Trophoblast cell (in vitro differentiated cells and primary cell): ENCODE data around the gene RAI1.

ENCODE experiments used
- DNase-seq, 2 donors: peaks; one replicate each; pipeline ENCODE4 v3.0.0-alpha.2; 2016
- H2AFZ ChIP-seq: 2 replicates; pipeline ENCODE4 v1.6.1; 2013; ENCODE audit warnings: low read length, moderate library complexity, mild to moderate bottlenecking; ENCODE audit not compliant: insufficient read depth, poor library complexity
- H2AK5ac ChIP-seq: 2 replicates; pipeline ENCODE4 v1.6.1; 2013; ENCODE audit warnings: mild to moderate bottlenecking, low read length
- H2BK120ac ChIP-seq: 2 replicates; pipeline ENCODE4 v1.6.1; 2013; ENCODE audit warnings: low read length, mild to moderate bottlenecking, moderate library complexity; ENCODE audit not compliant: insufficient read depth, poor library complexity
- H2BK12ac ChIP-seq: 2 replicates; pipeline ENCODE4 v1.6.1; 2013; ENCODE audit warnings: mild to moderate bottlenecking, low read length, moderate library complexity
- H2BK5ac ChIP-seq: 2 replicates; pipeline ENCODE4 v1.6.1; 2013; ENCODE audit warnings: low read length, low read depth, moderate library complexity, mild to moderate bottlenecking; ENCODE audit not compliant: poor library complexity
- H3K14ac ChIP-seq: 2 replicates; pipeline ENCODE4 v1.6.1; 2013; ENCODE audit warnings: mild to moderate bottlenecking, low read length
- H3K18ac ChIP-seq: 2 replicates; pipeline ENCODE4 v1.6.1; 2013; ENCODE audit warnings: mild to moderate bottlenecking, low read length
- H3K23ac ChIP-seq: 2 replicates; pipeline ENCODE4 v1.6.1; 2013; ENCODE audit warnings: low read length
- H3K27ac ChIP-seq: 2 replicates; pipeline ENCODE4 v1.5.1; 2013; ENCODE audit warnings: low read depth, mild to moderate bottlenecking, inconsistent platforms, low read length, moderate library complexity
- H3K27me3 ChIP-seq: 2 replicates; pipeline ENCODE4 v1.6.1; 2013; ENCODE audit warnings: inconsistent platforms, mild to moderate bottlenecking, low read length, moderate library complexity; ENCODE audit not compliant: insufficient read depth
- H3K36me3 ChIP-seq, 2 experiments: 1 replicate in 1 of 2; 2 replicates in 1 of 2; pipeline ENCODE4 v1.6.1; 2013; ENCODE audit warnings: low read length in 2 of 2, mild to moderate bottlenecking in 2 of 2, moderate library complexity in 1 of 2; ENCODE audit not compliant: insufficient read depth in 2 of 2, control insufficient read depth in 1 of 2
- H3K4ac ChIP-seq: 2 replicates; pipeline ENCODE4 v1.6.1; 2013; ENCODE audit warnings: low read depth, mild to moderate bottlenecking, low read length, moderate library complexity
- H3K4me1 ChIP-seq, 2 experiments: 1 replicate in 1 of 2; 2 replicates in 1 of 2; pipeline ENCODE4 v1.6.1; 2013; ENCODE audit warnings: low read length in 2 of 2, mild to moderate bottlenecking in 2 of 2, moderate library complexity in 1 of 2; ENCODE audit not compliant: insufficient read depth in 2 of 2, control insufficient read depth in 1 of 2
- H3K4me2 ChIP-seq: 2 replicates; pipeline ENCODE4 v1.6.1; 2013; ENCODE audit warnings: inconsistent platforms, mild to moderate bottlenecking, low read length, moderate library complexity
- H3K4me3 ChIP-seq: 2 replicates; pipeline ENCODE4 v1.5.1; 2013; ENCODE audit warnings: mild to moderate bottlenecking, low read depth, low read length, inconsistent platforms
- H3K79me1 ChIP-seq: one replicate; pipeline ENCODE4 v1.6.1; 2013; ENCODE audit warnings: low read length
- H3K79me2 ChIP-seq: 2 replicates; pipeline ENCODE4 v1.6.1; 2013; ENCODE audit warnings: low read length, mild to moderate bottlenecking; ENCODE audit not compliant: control insufficient read depth, insufficient read depth, poor library complexity
- H3K9ac ChIP-seq: 2 replicates; pipeline ENCODE4 v1.6.1; 2013; ENCODE audit warnings: mild to moderate bottlenecking, low read length
- H3K9me3 ChIP-seq: 2 replicates; pipeline ENCODE4 v1.6.1; 2013; ENCODE audit warnings: low read depth, mild to moderate bottlenecking, control low read depth, inconsistent platforms, low read length; ENCODE audit not compliant: insufficient read depth
- H4K12ac ChIP-seq: 2 replicates; pipeline ENCODE4 v1.6.1; 2013; ENCODE audit warnings: low read depth, mild to moderate bottlenecking, low read length, moderate library complexity
- H4K8ac ChIP-seq: 2 replicates; pipeline ENCODE4 v1.6.1; 2013; ENCODE audit warnings: low read depth, mild to moderate bottlenecking, low read length, moderate library complexity
- H4K91ac ChIP-seq: one replicate; pipeline ENCODE4 v1.6.1; 2013; ENCODE audit warnings: low read depth, mild to moderate bottlenecking, low read length, moderate library complexity
- WGBS: extraction: QIAGEN DNeasy Blood & Tissue Kit; methylation state at CpG from one replicate; pipeline ENCODE4 v1.1.7; 2013; ENCODE audit warnings: missing lambda C conversion rate; ENCODE audit not compliant: insufficient read length, insufficient coverage; ENCODE audit errors: extremely low coverage; 5-methylcytosine and 5-hydroxymethylcytosine counted together

RAI1 gene

DNA sequence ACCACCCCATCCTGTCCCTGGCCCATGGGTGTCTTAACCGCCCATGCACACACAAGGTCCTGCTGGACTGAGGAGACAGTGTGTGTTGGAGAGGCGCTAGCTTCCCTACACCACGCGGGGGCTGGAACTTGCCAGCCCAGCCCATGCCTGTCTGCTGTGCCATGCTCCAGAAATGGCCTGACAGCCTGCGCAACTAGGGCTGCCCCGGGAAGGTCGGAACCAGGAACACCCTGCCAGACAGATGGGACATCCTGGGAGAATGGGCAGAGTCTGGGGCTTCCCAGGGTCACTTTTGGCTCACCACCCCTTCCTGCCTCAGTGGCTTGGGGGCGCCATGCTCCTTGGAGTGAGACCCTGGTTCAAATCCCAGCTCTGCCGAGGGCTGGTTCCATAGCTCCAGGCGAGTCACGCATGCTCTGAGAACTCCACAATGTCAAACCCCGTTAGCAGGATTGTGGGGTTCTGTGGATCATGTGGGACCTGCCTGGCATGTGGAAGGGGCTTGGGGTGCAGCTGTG, 119.3 kb downstream of the RAI1 start:
- no peaks in the 10 kb centered on the region for H3K79me1 ChIP-seq
- no peak overlapping the region for H3K18ac ChIP-seq
- H3K27me3 ChIP-seq, result no peaks in the 10 kb centered on the region
- H4K12ac ChIP-seq, result no peak overlapping the region
- no peak overlapping the region for H3K23ac ChIP-seq
- no CpG with 5 or more reads among the region's 12 CpGs for WGBS
- H3K14ac ChIP-seq, result no peak overlapping the region
- peaks cover 5% of the 10 kb centered on the region for H3K9me3 ChIP-seq
- H3K4ac ChIP-seq, result no peak overlapping the region
- no peak overlapping the region for H3K9ac ChIP-seq
- H4K91ac ChIP-seq, result no peak overlapping the region
- no peak overlapping the region for H2AFZ ChIP-seq
- H2BK12ac ChIP-seq, result peak overlapping the region; percentile 23
- H3K4me3 ChIP-seq, result no peak overlapping the region
- no peaks in the 10 kb centered on the region for H3K79me2 ChIP-seq
- H2BK5ac ChIP-seq, result no peak overlapping the region
- H3K27ac ChIP-seq, result no peak overlapping the region
- H3K4me2 ChIP-seq, result no peak overlapping the region
- H3K4me1 ChIP-seq, result no peaks in the 10 kb centered on the region
- no peak overlapping the region for H2BK120ac ChIP-seq
- peaks cover 78 to 80% of the 10 kb centered on the region in 2 experiments for H3K36me3 ChIP-seq
- H4K8ac ChIP-seq, result no peak overlapping the region
- H2AK5ac ChIP-seq, result no peak overlapping the region
- no peak for DNase-seq

DNA sequence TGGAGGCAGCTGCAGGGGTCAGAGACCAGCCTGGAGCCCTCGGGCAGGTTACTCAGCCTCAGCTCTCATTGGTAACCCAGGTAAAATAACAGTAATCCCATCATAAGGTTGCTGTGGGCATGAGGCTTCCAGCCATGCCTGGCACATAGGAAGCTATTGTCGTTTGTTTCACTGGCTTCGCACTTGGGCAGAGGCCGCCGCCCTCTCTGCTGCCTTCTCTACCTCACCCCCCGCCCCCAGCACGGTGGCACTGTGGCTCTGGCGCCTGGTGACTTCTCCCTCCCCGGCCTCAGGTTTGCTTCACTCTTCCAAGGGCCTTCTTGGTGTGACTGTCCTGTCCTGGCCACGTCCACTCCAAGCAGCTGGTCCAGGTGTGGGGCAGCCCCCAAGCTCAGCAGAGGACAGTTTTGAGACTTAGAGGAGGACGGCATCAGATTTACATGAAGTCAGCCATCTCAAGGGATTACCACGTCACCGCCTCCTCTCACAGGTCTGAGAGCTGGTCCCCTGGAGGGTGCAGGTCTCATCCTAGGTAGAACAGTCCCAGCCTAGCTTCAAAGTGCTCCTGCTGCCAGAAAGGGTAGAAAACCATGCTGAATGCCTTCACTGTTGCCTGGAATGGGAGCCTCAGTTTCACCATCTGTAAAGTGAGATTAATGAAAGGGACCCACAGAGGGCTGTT, 120.7 kb downstream of the RAI1 start:
- H3K36me3 ChIP-seq, result peaks cover 76 to 77% of the 10 kb centered on the region in 2 experiments
- no peak overlapping the region for H2AK5ac ChIP-seq
- no peak for DNase-seq
- H2BK120ac ChIP-seq, result no peak overlapping the region
- no peak overlapping the region for H3K18ac ChIP-seq
- no peaks in the 10 kb centered on the region for H3K79me1 ChIP-seq
- no peak overlapping the region for H3K4ac ChIP-seq
- H3K4me1 ChIP-seq, result no peaks in the 10 kb centered on the region
- H3K27ac ChIP-seq, result no peak overlapping the region
- H4K12ac ChIP-seq, result no peak overlapping the region
- no peak overlapping the region for H3K23ac ChIP-seq
- no peak overlapping the region for H3K9ac ChIP-seq
- no peak overlapping the region for H3K4me3 ChIP-seq
- no peak overlapping the region for H3K4me2 ChIP-seq
- no peak overlapping the region for H3K14ac ChIP-seq
- peaks cover 7% of the 10 kb centered on the region for H3K9me3 ChIP-seq
- no peak overlapping the region for H4K91ac ChIP-seq
- no peak overlapping the region for H4K8ac ChIP-seq
- no peak overlapping the region for H2AFZ ChIP-seq
- H2BK5ac ChIP-seq, result no peak overlapping the region
- no peaks in the 10 kb centered on the region for H3K27me3 ChIP-seq
- H2BK12ac ChIP-seq, result no peak overlapping the region
- no CpG with 5 or more reads among the region's 13 CpGs for WGBS
- no peaks in the 10 kb centered on the region for H3K79me2 ChIP-seq

GRCh38 chr17:17804007-17804406, 122.7 kb downstream of the RAI1 start:
- H3K14ac ChIP-seq, result no peak overlapping the region
- H2AFZ ChIP-seq, result no peak overlapping the region
- H2AK5ac ChIP-seq, result no peak overlapping the region
- H3K4me2 ChIP-seq, result no peak overlapping the region
- H3K9me3 ChIP-seq, result peaks cover 7% of the 10 kb centered on the region
- H3K9ac ChIP-seq, result no peak overlapping the region
- no peak for DNase-seq
- no peak overlapping the region for H4K91ac ChIP-seq
- no peak overlapping the region for H3K18ac ChIP-seq
- WGBS, result no CpG with 5 or more reads among the region's 3 CpGs
- H3K4ac ChIP-seq, result no peak overlapping the region
- no peaks in the 10 kb centered on the region for H3K79me2 ChIP-seq
- no peak overlapping the region for H2BK120ac ChIP-seq
- no peak overlapping the region for H2BK5ac ChIP-seq
- no peak overlapping the region for H4K8ac ChIP-seq
- H4K12ac ChIP-seq, result no peak overlapping the region
- H3K27ac ChIP-seq, result no peak overlapping the region
- no peak overlapping the region for H3K23ac ChIP-seq
- no peak overlapping the region for H3K4me3 ChIP-seq
- no peaks in the 10 kb centered on the region for H3K79me1 ChIP-seq
- no peak overlapping the region for H2BK12ac ChIP-seq
- H3K4me1 ChIP-seq, result peaks cover 0 to 1% of the 10 kb centered on the region in 2 experiments
- no peaks in the 10 kb centered on the region for H3K27me3 ChIP-seq
- H3K36me3 ChIP-seq, result peaks cover 59 to 61% of the 10 kb centered on the region in 2 experiments

- H4K91ac ChIP-seq, result no peak overlapping the region
- H3K27me3 ChIP-seq, result no peaks in the 10 kb centered on the region
- no peak overlapping the region for H3K27ac ChIP-seq
- H3K23ac ChIP-seq, result no peak overlapping the region
- H2BK120ac ChIP-seq, result no peak overlapping the region
- peaks cover 8 to 12% of the 10 kb centered on the region in 2 experiments for H3K4me1 ChIP-seq
- H4K12ac ChIP-seq, result no peak overlapping the region
- H3K79me2 ChIP-seq, result peaks cover 2% of the 10 kb centered on the region
- no peak overlapping the region for H3K4me3 ChIP-seq
- H3K4me2 ChIP-seq, result no peak overlapping the region
- no peak overlapping the region for H2BK5ac ChIP-seq
- peaks cover 10% of the 10 kb centered on the region for H3K79me1 ChIP-seq
- peaks cover 7% of the 10 kb centered on the region for H3K9me3 ChIP-seq
- H3K36me3 ChIP-seq, result peaks cover 46 to 49% of the 10 kb centered on the region in 2 experiments
- no peak overlapping the region for H3K18ac ChIP-seq
- no peak for DNase-seq
- H2AK5ac ChIP-seq, result no peak overlapping the region
- no CpG with 5 or more reads among the region's 9 CpGs for WGBS
- no peak overlapping the region for H2AFZ ChIP-seq
- no peak overlapping the region for H4K8ac ChIP-seq
- H3K9ac ChIP-seq, result no peak overlapping the region
- no peak overlapping the region for H3K14ac ChIP-seq
- H2BK12ac ChIP-seq, result no peak overlapping the region
- H3K4ac ChIP-seq, result no peak overlapping the region
These were observed 124.3 kb downstream of the RAI1 start for GRCh38 chr17:17805575-17805974.
